Activated T-cell treated with anti-CD3 and anti-CD28 coated beads for 48 hours (primary cell): ENCODE data around the gene ARMC2.
A peak's percentile ranks its signal among the peaks of the same experiment; 100 is the strongest.
"Not testable (repeated sequence)": the region's sequence is repeated elsewhere in the genome, so short reads cannot be mapped to it uniquely, and the experiment has no call there.

Experiments used
- DNase-seq: peaks from one replicate; pipeline ENCODE4 v3.0.0-alpha.2; 2020; ENCODE audit warnings: low read depth

ARMC2 gene

DNA sequence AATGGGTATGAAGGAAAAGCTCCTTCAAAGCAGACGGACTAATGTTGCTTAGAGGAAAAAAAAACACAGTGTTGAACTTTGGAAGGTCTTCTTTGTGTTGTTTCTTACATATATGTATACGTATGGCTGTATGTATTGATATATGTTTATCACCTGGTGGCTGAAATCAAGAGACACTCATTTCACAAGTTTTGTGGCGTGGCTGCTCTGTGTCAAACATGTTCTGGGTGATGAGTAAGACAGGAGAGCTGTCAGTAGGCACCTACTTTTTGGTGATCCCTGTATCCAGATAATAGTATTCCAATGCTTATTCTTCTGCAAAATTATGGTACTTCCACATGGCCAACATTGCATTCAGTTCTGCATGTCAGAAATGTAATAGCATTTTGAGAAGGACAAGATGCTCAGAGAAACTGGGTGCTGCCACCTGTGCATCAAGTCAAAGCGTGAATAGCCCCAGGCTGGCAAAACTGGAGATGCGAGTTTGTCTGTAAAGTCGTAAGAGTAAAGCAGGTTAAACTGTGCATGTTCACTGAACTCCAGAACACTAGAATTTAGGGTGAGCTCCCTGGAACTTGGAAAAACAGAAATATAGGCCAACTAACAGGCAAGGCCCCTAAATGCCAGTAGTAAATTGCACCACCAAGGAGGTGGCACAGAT lies 67.9 kb downstream of the ARMC2 start:
- DNase-seq, result no peak

GRCh38 chr6:108920751-108921150 lies 72.5 kb downstream of the ARMC2 start:
- no peak for DNase-seq

DNA sequence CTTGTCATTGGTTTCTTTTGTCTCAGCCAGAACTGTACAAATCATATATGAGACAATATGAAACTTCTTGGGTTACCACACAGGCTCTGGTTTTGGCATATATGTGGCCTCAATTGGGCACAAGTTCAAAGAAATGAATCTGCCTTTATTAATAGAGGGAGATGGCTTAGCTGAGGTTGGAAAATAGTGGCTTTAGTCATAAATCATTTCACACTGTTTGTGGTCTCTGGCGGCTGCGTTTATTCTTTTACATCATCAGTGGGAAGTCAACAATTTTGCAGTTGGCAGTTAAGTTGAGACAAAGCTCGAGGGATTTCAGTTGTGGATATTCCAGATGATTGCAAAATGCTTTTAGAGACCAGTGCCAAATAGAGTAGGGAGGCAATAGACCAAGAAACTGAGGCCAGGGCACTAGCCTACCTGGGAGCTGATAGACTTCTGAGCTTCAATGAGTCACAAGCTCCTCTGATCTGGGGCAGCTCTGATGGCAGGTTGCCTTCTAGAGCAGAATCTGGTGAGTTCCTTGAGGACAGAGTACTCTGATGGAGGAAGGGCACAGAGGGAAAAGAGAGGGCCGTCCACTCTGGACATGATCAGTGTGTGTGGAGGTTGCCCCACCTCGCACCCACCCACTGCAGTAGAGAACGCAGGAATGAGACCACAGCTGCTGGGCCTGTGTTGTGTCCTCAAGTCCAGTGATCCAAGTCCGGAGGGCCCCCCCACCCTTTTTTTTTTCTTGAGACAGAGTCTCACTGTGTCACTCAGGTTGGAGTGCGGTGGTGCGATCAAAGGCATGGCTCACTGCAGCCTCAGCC lies 73.5 kb downstream of the ARMC2 start:
- peak; percentile 15 for DNase-seq

DNA sequence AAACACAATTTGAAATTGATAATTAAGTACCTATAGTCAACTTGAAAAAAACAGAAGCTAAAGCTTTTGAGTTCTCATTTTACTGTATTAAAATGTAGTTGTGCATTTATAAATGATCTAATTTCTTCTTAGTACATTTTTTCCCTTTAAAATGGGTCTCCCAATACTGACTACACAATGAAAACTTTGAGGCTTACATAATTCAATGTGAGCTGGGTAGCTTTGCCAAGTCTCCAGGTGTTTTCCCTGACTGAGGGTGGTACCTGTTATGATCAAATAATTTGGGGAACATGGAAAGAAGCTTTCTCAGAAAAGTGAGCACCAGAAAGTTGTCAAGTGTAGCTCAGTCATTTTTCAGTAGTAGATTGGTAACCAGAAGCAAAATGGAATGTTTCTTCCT lies 74.3 kb downstream of the ARMC2 start:
- no peak for DNase-seq

DNA sequence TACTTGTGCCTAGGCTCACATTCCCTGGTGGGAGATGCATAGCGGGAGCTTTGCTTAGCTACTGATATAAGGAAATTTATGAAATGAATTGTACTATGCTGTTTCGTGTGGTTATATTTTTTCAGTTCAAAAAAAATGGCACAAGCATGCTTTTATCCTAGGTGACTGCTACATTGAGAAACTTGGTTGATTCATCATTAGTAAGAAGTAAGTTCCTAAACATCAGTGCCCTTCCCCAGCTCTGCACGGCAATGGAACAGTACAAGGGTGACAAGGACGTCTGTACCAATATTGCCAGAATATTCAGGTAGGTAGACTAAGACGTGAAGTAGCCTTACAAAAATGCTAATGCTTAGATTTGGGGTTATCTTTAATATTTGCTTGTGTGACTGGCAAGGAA lies 79.7 kb downstream of the ARMC2 start:
- no peak for DNase-seq

DNA sequence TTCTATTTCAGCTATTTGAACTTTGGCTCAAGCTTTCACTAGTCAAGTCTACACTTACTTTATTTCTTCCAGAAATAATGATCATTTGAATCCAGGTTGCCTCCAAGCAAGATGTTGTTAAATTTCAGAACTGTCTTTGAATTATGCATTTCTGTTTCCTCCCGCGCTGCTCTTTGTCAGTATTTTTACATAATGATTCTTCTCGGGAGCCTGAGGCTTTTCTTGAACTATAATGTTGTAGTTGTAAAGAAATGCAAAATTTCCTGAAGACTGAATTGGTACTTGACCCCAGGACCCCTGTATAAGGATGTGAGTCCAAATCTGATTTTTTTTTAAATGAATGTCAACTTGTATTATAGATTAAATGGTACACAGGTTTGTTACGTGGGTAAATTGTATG lies 80.4 kb downstream of the ARMC2 start:
- no peak for DNase-seq

GRCh38 chr6:108931090-108931489 lies 82.9 kb downstream of the ARMC2 start:
- DNase-seq, result not testable (repeated sequence)

DNA sequence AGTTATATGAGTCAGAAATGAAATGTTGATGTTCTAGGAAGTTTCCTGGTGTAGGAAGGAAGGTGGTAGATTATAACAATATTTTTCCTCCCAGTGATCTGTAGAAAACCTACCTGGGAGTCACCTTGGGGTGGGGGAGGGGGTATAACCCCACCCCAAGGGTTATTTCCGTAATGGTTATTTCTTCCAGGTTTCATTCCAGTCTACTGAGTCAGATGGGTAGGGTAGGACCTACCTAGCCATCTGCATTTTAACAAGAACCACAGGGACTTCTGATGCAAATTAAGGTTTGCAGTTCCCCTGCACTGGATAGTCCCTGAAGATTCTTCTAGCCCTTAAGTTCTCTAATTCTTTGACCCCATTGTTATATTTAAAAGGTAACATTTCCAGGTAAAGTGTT lies 88.9 kb downstream of the ARMC2 start:
- no peak for DNase-seq

- DNase-seq, result no peak
Observed at GRCh38 chr6:108940741-108941140, 92.5 kb downstream of the ARMC2 start.

DNA sequence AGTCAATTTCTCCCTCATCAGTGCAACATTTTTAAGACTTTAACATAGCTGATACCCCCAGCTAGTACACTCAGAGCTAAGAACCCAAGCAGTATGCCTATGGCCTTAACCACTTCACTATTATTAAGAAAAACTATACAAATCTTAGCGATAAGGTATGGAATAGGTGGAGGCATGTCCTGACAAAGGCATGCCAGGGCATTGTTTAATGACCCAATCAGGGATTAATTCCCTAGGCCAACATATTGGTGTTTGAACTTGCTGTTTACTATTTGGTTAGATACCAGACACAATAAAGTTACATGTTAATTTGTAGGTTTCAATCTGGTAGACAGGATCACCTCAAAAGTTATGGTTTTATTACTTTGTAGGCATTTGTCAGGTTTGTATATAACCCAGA lies 93.1 kb downstream of the ARMC2 start:
- no peak for DNase-seq

- DNase-seq, result no peak
Observed at GRCh38 chr6:108941859-108942258, 93.6 kb downstream of the ARMC2 start.

DNA sequence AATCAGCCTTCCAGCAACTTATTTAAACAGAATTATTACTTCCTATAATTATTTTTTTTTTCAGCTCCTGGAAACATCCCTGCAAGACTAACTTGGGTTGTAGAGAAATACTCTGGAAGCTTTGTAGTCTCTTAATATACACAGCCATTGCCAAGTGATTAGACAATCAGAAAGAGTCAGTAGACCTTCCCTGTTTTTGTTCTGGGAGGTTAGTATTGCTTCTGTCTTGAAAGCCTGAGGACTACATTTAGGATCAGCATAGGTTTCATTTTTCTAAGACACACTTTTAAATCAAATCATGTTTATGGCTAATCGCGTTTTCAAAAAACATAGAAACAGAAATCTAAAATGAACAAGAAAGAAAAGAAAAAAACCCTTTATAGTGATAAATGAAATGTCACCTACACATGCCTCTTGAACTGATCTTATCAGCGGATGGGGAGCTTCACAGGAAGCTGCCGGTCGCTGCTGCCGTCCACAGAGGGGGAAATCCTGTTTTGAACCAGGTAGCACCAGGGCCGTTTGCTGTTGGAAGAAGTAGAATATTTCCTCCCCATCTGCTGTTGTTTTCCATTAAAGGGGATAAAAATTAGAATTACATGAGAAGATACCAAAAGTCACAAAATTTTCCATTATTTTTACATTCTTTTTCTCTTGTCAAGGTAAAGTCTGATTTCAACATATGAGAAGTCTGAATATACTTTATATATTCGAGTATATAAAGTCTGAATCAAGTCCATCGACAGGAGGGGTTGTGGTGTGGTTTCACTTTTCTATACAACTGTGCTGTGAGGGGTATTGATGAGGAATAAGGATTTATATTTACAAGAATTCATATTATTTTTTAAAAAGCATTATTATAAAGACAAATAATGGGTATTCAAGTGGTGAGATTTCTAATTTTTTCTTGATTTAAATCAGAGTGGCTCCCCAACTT lies 94.6 kb downstream of the ARMC2 start:
- no peak for DNase-seq

DNA sequence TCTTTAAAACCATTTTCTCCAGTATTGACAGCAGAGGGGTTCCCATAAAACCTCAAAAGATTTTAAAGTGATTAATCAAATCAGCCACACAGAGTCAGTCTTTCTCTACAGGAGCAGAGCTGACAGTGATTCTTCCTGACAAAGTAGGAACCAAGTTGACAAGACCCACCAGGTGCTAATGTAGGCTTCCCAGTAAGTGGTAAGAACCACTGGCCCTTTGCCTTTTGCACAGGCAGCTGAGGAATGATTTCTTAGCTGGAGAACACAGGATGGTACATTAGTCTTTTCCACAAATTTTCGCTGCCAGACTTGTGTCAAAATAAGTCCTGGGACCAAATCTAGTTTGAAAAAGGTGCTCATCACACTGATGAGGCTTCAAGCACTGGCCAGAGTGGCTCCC lies 95.8 kb downstream of the ARMC2 start:
- DNase-seq, result no peak

DNA sequence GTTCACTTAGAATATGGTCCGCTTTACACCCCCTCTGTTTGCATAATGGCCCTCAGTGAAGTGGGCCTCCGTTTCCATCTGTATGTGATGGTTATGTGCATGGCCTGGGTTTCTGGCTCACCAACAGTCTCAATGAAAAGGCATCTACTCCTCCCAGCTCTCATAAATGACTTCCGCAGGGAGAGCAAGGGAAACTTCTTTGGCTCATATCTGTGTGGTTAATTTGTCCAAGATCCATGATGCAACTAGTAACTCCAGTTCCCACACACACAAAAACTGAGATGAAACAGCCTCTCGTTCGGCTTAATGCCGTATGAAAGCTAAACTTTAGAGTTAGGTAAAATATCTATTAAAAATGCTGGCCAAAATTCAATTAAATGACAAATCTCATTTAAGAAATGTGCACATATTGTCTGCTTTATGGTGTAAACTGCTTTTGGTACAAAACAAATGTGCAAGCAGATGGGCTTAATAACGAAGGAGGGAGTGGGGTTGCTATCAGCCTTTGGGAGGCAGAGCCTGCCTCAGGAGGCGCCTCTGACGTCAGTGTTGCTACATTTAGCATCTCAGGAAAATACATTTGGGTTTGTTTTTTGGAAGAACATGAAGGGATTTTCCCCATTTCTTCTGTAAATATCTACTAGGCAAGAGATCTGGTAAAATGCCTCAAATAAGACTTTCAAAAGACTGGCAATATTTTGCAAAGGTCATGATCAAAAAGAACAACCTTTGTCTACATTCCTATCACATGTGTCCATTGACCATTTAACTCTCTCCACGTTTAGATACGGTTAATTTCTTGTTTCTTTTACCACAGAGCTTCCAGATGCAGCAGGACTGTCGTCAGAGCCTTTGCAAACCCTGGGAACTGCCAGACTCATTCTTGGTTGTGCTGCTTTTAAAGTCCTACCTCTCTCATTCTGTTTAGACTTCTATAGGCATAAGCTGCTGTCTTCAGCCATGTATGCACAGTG lies 96.8 kb downstream of the ARMC2 start:
- no peak for DNase-seq

- no peak for DNase-seq
Observed at GRCh38 chr6:108945681-108946159, 97.5 kb downstream of the ARMC2 start.

DNA sequence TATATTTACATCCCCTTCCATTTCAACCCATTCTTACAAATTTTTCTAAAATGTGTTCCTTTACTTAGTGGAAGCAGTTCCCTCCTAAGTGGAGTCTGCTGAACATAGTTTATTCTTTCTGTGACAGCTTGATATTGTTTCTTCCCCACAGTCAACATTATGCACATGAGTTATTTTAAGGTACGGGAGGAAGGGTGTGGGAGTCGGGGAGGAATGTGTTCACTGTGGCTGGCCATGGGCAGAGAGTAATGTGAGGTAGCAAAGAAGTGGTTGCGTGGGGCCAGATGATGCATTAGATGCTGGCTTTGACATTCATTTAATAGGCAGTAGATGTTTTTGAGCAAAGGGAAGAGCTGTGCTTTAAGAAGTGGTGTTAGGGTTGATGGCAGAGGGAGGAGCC lies 98.5 kb downstream of the ARMC2 start:
- DNase-seq, result no peak

- DNase-seq, result no peak
Observed at GRCh38 chr6:108947114-108947854, 99.1 kb downstream of the ARMC2 start.

GRCh38 chr6:108948181-108948661 lies 100.0 kb downstream of the ARMC2 start:
- no peak for DNase-seq

DNA sequence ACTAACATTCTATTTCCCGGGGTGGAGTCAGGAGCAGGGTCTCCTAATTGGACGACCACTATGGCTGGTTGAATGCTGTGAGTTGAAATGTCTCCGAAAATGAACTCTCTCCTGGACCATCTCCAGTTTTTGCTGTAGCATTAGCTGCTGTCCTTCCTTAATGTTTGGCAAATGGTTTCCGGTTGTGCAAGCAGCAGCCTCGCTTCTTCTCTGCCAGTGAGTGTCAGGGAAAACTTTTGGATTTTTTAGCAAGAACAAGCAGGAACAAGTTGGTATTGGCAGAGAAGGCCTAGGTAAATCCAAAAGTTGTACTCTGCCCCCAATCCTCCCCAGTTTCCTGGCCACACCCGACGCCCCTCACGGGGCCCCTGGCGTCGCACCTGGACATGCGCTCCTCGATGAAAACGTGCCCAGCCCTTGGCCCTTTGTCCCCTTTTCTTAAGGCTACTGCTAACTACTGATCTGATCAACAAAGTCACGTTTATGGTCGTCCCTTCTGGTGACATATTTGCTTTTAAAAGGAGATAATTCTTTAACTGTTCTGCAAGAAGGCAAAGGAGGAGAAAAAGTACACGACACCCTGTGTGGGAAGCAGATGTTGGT lies 103.2 kb downstream of the ARMC2 start:
- no peak for DNase-seq
